ENCODE data around the gene MUC5B. TPM values are rescaled to one million over a fixed set of nuclear protein-coding genes. Genes with fewer than 3 reads are reported as not detected.
A peak's percentile ranks its signal among the peaks of the same experiment; 100 is the strongest.

MUC5B gene
- total RNA-seq, 2 experiments from 2014 or later, result not detected

DNA sequence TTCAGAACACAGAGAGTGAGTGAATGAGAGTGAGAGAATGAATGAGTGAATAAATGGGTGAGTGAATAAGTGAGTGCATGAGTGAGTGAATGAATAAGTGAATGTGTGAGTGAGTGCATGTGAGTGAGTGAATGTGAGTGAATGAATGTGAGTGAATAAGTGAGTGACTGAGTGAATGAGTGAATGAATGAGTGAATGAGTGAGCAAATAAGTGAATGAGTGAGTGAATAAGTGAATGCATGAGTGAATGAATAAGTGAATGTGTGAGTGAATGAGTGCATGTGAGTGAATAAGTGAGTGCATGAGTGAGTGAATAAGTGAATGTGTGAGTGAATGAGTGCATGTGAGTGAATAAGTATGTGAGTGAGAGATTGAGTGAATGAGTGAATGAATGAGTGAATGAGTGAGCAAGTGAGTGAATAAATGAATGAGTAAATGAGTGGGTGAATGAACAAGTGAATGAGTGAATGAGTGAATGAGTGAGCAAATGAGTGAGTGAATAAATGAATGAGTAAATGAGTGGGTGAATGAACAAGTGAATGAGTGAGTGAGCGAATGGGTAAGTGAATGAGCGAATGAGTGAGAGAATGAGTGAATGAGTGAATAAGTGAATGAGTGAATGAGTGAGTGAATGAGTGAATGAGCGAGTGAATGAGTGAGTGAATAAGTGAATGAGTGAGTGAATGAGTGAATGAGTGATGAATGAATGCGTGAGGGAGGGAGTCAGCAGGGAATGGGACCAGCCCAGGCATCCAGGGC is 21.3 kb upstream of the MUC5B start:
- H3K4me3 Mint-ChIP-seq, result no peak overlapping the region
- H3K27me3 Mint-ChIP-seq, result no peaks in the 10 kb centered on the region
- intact Hi-C loops (cut with micrococcal nuclease), result loop anchor here (10.0 kb wide), 1 partner anchor 313 kb away; no protein-coding TSS in a partner anchor
- ChIA-PET POLR2A (no interaction called here), CTCF (interaction anchor here (1.3 to 1.7 kb wide), 3 partner anchors 313 to 373 kb away, joined by 6 to 10 read pairs (median 9); no protein-coding TSS in a partner anchor)
- no peaks in the 10 kb centered on the region for H3K9me3 Mint-ChIP-seq
- H3K4me1 Mint-ChIP-seq (ENCODE audit: low read depth), result no peaks in the 10 kb centered on the region
- no peak for ATAC-seq
- TF ChIP-seq, protein P1, sequence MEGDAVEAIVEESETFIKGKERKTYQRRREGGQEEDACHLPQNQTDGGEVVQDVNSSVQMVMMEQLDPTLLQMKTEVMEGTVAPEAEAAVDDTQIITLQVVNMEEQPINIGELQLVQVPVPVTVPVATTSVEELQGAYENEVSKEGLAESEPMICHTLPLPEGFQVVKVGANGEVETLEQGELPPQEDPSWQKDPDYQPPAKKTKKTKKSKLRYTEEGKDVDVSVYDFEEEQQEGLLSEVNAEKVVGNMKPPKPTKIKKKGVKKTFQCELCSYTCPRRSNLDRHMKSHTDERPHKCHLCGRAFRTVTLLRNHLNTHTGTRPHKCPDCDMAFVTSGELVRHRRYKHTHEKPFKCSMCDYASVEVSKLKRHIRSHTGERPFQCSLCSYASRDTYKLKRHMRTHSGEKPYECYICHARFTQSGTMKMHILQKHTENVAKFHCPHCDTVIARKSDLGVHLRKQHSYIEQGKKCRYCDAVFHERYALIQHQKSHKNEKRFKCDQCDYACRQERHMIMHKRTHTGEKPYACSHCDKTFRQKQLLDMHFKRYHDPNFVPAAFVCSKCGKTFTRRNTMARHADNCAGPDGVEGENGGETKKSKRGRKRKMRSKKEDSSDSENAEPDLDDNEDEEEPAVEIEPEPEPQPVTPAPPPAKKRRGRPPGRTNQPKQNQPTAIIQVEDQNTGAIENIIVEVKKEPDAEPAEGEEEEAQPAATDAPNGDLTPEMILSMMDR (IDR thresholded peaks at IDR 0.05), result no peak
- no peaks in the 10 kb centered on the region for H3K36me3 Mint-ChIP-seq (ENCODE audit: low read depth)
- DNase-seq, result no peak
- H3K27ac Mint-ChIP-seq, result no peak overlapping the region

DNA sequence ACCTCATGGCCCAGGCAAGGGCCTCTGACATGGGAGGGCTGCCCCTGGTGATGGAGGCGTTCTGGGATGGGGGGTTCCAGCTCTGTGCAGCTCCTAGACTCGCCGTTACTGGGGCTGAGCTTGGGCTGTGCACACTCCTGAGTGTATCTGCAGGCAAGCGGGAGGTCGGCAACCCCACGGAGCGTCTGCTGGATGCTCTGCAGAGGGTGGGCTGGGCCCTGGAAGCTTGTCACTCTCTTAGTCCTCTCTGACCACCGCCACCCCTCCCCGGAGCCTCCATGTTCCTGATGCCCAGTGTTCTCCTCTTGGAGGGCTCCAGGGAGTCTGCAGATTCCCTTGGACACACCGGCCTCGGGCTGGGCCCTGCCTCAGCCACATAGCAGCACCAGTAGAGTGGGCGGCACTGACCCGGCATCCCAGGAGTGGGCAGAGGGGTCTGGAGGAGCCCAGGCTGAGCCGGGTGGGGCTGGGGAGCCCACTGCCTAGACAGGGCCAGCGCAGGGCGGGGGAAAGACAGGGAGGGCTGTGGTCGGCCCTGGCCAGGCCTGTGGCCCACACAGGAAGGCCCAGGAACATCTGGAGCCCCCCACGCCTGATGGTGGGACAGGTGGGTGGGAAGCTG is 20.6 kb upstream of the MUC5B start:
- no peak overlapping the region for H3K27ac Mint-ChIP-seq
- ATAC-seq (peak; percentile 55), DNase-seq (peak; percentile 47)
- H3K36me3 Mint-ChIP-seq (ENCODE audit: low read depth), result no peaks in the 10 kb centered on the region
- H3K4me3 Mint-ChIP-seq, result no peak overlapping the region
- POLR2A ChIA-PET, result no interaction called here
- intact Hi-C loops (cut with micrococcal nuclease), result loop anchor here (10.0 kb wide), 1 partner anchor 313 kb away; no protein-coding TSS in a partner anchor
- H3K27me3 Mint-ChIP-seq, result no peaks in the 10 kb centered on the region
- H3K4me1 Mint-ChIP-seq (ENCODE audit: low read depth), result no peaks in the 10 kb centered on the region
- H3K9me3 Mint-ChIP-seq, result no peaks in the 10 kb centered on the region
- TF ChIP-seq, protein P1 (IDR thresholded peaks at IDR 0.05), result no peak
- CTCF ChIA-PET, result interaction anchor here (0.6 to 1.7 kb wide), 8 partner anchors 11 to 372 kb away, joined by 3 to 10 read pairs (median 4); no protein-coding TSS in a partner anchor

DNA sequence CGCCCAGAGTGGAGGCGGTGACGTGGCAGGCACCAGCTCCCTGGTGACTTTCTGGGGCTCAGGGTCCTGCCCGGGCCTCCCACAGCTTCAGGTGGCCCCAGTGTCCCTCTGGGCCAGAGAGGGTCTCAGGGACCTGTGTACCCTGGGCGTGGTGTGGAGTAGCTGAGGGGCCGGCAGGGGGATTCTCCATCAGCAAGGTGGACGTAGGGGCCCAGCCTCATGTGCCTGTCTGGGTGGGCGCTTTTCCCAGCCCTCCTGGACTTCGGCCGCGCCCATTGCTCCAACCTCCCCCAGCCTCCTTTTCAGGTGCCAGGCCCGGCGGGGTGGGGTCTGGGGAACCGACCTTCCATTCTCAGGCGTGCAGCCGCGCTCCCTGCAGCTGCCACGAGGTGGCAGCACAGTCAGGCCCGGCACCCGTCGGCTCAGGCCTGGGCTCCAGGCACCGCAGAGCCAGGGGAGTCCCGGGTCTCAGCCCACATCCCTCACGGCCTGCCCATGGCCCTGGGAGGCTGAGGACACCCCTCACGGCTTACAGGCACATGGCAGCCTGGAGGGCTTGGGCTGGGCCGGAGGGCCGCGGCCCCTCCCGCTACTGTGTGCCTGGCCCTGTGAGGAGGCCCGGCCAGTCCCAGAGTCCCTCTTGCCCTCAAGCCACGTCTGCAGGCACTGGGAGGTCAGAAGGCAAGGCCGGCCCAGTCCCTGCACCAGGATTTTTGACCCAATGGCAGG is 19.9 kb upstream of the MUC5B start:
- H3K27ac Mint-ChIP-seq, result no peak overlapping the region
- no peaks in the 10 kb centered on the region for H3K27me3 Mint-ChIP-seq
- intact Hi-C loops (cut with micrococcal nuclease), result loop anchor here (10.0 kb wide), 1 partner anchor 312 kb away; no protein-coding TSS in a partner anchor

DNA sequence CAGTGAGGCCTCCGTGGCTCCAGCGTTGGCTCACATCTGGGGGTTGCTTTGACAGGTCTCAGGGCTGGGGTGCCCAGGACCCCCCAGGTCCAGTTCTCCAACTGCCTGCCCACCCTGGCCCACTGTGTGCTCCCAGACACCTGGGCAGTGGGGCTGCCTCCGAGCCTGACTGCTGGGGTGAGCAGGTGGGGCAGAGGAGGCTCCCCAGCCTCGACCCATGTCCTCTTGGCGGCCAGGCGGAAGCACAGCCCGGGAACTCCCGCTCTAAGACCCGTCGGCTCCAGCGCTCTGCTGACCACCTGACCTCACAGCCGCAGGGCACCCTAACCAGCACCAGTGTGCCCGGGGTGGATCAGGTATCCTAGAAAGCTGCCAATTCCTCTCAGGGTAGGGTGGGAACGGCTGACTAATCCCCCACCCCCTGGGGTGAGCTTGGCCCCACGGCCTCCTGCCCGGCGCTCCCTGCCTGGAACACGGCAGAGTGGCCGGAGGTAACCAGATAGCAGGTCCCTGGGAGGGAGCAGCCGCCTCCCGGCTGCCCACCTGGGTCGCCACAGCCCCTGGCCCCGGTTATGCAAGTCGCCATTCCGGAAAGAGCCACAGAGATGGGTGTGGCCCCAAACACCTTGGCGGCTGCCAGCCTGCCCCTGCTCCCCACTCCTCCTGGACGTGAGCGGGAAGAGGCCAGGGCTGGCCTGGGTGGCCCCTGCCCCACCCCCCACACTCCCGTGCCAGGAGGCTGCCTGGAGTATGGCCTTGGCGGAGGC is 19.2 kb upstream of the MUC5B start:
- Mint-ChIP-seq H3K9me3 (no peaks in the 10 kb centered on the region), H3K4me3 (no peak overlapping the region), H3K27me3 (no peaks in the 10 kb centered on the region), H3K27ac (no peak overlapping the region), H3K4me1 (ENCODE audit: low read depth) (no peaks in the 10 kb centered on the region), H3K36me3 (ENCODE audit: low read depth) (no peaks in the 10 kb centered on the region)
- DNase-seq (no peak), ATAC-seq (no peak)
- ChIA-PET POLR2A (no interaction called here), CTCF (interaction anchor here (1.0 to 1.9 kb wide), 4 partner anchors 9 to 371 kb away, joined by 3 to 9 read pairs (median 6); no protein-coding TSS in a partner anchor)
- TF ChIP-seq, protein P1 (IDR thresholded peaks at IDR 0.05), result no peak
- intact Hi-C loops (cut with micrococcal nuclease), result loop anchor here (10.0 kb wide), 1 partner anchor 311 kb away; no protein-coding TSS in a partner anchor

More for the DNA sequence above, 19.9 kb upstream of the MUC5B start:
- ChIA-PET POLR2A (no interaction called here), CTCF (interaction anchor here (0.6 to 1.7 kb wide), 8 partner anchors 10 to 371 kb away, joined by 3 to 10 read pairs (median 4); no protein-coding TSS in a partner anchor)
- ATAC-seq, result peak; percentile 92
- no peaks in the 10 kb centered on the region for H3K4me1 Mint-ChIP-seq (ENCODE audit: low read depth)
- no peak overlapping the region for H3K4me3 Mint-ChIP-seq
- no peaks in the 10 kb centered on the region for H3K9me3 Mint-ChIP-seq
- TF ChIP-seq, protein P1 (IDR thresholded peaks at IDR 0.05), result peak; percentile 93
- no peaks in the 10 kb centered on the region for H3K36me3 Mint-ChIP-seq (ENCODE audit: low read depth)
- peak; percentile 76 for DNase-seq
